Measurements from ENCODE around the gene KIF16B.

Gene KIF16B

DNA sequence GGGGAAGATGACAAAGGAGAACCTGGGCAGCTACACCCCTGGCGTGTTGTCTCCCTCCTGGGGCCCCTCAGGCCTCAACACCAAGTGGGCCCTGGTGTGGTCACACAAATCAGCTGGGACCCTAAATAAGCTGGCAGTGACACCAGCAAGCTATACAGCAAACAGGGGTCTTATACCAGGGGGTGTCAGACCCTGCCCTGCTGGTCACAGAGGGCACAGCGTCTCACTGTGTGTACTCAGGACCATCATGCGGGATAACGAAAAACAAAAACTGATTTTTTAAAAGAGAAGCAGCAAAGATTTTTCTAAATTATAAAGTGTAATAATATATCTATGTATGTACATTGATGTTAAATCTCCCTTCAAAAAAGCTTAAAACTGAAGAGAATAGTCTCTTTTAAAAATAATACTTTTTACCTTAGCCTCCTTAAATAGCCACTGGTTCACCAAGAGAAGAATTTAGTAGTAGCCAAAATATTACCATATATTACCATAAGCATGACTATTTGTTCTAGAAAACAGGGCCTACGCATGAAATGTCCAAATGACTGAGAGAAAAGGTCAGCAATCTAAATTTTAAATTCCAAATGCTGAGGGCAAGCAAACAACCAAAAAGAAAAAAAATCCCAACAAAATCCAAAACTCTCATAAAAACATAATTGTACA, 220.4 kb downstream of the KIF16B start:
- no peak overlapping the region for H3K27ac ChIP-seq (ENCODE audit: low read depth, low read length)
- H3K4me1 ChIP-seq (ENCODE audit: control insufficient read depth, insufficient read depth, low read length), result peaks cover 2% of the 10 kb centered on the region; the same call in 1 of the 2 replicates
- H3K36me3 ChIP-seq (ENCODE audit: control insufficient read depth, insufficient read depth, low read length), result no peaks in the 10 kb centered on the region
- H3K4me3 ChIP-seq (ENCODE audit: low read depth, low read length), result no peak overlapping the region
- H3K9me3 ChIP-seq (ENCODE audit: control insufficient read depth, insufficient read depth, low read length), result no peaks in the 10 kb centered on the region
- no peaks in the 10 kb centered on the region for H3K27me3 ChIP-seq (ENCODE audit: control insufficient read depth, insufficient read depth, low read length)
- H3K9ac ChIP-seq (ENCODE audit: low read depth, low read length), result no peak overlapping the region

DNA sequence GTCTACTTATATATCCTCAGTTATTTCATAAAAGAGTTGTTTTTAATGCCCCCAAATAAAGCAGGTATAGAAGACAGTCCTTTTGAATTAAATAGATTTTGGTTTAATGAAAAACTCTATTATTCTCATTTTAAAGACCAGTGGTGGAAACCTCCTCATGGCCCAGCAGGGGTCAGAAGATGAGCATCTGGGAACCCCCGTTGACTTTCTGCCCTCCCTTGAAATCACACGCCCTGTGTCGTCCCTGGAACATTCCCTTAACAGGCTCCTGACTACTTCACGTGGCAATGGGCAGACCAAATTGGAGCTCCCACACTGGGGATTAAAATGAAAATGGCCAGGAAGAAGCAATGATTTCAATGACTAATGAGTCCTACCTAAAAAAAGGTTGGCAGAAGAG, 220.9 kb downstream of the KIF16B start:
- Histone ChIP-seq H3K27ac (ENCODE audit: low read depth, low read length) (no peak overlapping the region), H3K9ac (ENCODE audit: low read depth, low read length) (no peak overlapping the region), H3K4me1 (ENCODE audit: control insufficient read depth, insufficient read depth, low read length) (peaks cover 2% of the 10 kb centered on the region; the same call in 1 of the 2 replicates), H3K27me3 (ENCODE audit: control insufficient read depth, insufficient read depth, low read length) (no peaks in the 10 kb centered on the region), H3K36me3 (ENCODE audit: control insufficient read depth, insufficient read depth, low read length) (no peaks in the 10 kb centered on the region), H3K9me3 (ENCODE audit: control insufficient read depth, insufficient read depth, low read length) (no peaks in the 10 kb centered on the region), H3K4me3 (ENCODE audit: low read depth, low read length) (no peak overlapping the region)

DNA sequence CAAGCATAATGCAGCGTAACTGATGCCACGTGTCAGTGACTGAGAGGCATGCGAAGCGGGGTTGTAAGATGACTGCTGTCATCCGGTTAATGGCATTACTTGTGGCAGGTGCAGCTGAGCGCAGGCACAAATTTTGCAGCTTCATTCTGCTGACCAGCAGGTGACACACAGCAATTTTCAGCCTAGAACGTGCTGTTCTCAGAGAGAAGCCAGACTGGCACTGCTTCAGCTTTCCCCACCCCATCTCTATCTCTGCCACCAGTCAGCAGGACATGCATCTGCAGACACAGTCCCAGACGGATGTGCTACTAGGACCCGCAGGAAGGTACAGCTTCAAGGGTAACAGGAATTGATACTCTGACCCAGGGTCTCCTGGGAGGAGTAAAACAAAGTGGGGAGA, 221.8 kb downstream of the KIF16B start:
- Histone ChIP-seq H3K9ac (ENCODE audit: low read depth, low read length) (no peak overlapping the region), H3K36me3 (ENCODE audit: control insufficient read depth, insufficient read depth, low read length) (no peaks in the 10 kb centered on the region), H3K4me1 (ENCODE audit: control insufficient read depth, insufficient read depth, low read length) (peaks cover 2% of the 10 kb centered on the region; the same call in 1 of the 2 replicates), H3K27me3 (ENCODE audit: control insufficient read depth, insufficient read depth, low read length) (no peaks in the 10 kb centered on the region), H3K27ac (ENCODE audit: low read depth, low read length) (no peak overlapping the region), H3K4me3 (ENCODE audit: low read depth, low read length) (no peak overlapping the region), H3K9me3 (ENCODE audit: control insufficient read depth, insufficient read depth, low read length) (no peaks in the 10 kb centered on the region)

DNA sequence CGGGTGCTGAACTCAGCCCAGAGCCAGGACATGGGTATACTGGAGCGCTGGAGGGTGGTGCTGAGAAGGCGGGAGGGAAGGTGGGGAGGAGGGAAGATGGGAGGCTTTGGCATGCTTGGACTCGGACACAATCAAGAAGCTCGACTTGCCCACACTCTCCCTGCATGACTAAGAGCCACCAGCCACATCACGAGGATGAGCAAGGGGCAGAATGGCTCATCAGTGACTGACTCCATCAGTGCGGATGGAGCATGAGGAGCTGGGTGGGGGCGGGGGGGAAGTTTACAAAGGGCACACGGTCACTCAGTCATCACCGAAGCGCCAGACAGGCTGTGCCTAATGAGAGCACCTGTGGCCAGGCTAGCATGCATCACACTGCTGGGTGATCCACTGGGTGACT, 222.8 kb downstream of the KIF16B start:
- Histone ChIP-seq H3K27ac (ENCODE audit: low read depth, low read length) (no peak overlapping the region), H3K36me3 (ENCODE audit: control insufficient read depth, insufficient read depth, low read length) (no peaks in the 10 kb centered on the region), H3K9ac (ENCODE audit: low read depth, low read length) (no peak overlapping the region), H3K4me1 (ENCODE audit: control insufficient read depth, insufficient read depth, low read length) (peaks cover 2% of the 10 kb centered on the region; the same call in 1 of the 2 replicates), H3K9me3 (ENCODE audit: control insufficient read depth, insufficient read depth, low read length) (no peaks in the 10 kb centered on the region), H3K27me3 (ENCODE audit: control insufficient read depth, insufficient read depth, low read length) (no peaks in the 10 kb centered on the region), H3K4me3 (ENCODE audit: low read depth, low read length) (no peak overlapping the region)

DNA sequence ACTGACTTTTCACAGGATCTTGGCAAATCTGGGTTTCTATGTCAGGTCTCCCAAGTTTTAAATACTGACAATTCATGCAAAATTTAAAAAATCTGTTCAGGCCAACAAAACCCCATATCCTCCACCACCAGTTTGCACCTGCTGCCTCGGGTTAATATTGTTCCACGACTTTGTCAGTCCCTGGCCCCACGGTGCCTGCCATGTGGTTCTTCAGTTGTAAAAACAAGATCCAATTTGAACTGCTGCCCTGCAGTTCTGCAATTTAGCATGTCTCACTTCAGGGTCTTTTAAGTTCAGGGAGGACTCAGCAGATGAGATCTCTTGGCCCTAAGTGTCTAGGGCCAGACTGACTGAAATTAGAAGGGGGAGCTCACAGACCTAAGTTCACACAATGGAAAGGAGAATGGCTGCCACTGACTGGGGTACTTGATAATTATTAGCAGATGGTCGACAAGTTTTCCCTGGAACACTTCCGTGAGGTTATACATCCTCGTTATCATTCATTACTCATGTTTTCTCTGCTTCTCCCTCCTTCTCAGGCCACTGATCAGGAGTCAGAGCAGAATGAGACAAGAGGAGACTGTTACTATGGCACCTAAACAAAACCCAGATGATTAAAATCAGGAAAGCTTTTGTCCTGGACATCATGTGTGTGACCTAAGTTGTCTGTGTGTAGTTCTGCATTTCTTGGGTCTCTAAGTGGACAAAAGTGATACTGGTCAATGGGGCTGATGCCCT, 223.6 kb downstream of the KIF16B start:
- Histone ChIP-seq H3K9ac (ENCODE audit: low read depth, low read length) (no peak overlapping the region), H3K9me3 (ENCODE audit: control insufficient read depth, insufficient read depth, low read length) (no peaks in the 10 kb centered on the region)

DNA sequence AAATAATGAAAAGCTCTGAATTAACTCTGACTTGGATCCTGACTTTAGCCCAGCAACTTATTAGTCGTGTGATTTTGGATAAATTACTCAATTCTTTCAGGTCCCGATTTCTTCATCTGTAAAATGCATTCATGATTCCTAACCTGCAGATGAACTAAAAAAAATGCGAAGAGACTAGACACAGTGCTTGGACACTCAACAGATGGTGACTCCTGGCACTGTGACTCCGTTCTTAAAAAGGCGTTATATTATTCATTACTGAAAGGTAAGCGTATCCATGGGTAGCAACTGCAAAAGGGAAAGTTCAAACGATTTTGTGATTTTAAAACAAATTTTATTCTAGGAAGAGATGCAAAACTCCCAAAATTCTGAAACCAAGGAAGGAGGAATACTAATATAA, 226.3 kb downstream of the KIF16B start:
- Histone ChIP-seq H3K4me3 (ENCODE audit: low read depth, low read length) (no peak overlapping the region), H3K27ac (ENCODE audit: low read depth, low read length) (no peak overlapping the region), H3K27me3 (ENCODE audit: control insufficient read depth, insufficient read depth, low read length) (no peaks in the 10 kb centered on the region), H3K4me1 (ENCODE audit: control insufficient read depth, insufficient read depth, low read length) (no peaks in the 10 kb centered on the region), H3K36me3 (ENCODE audit: control insufficient read depth, insufficient read depth, low read length) (no peaks in the 10 kb centered on the region), H3K9ac (ENCODE audit: low read depth, low read length) (no peak overlapping the region), H3K9me3 (ENCODE audit: control insufficient read depth, insufficient read depth, low read length) (no peaks in the 10 kb centered on the region)

More for the DNA sequence above, 223.6 kb downstream of the KIF16B start:
- Histone ChIP-seq H3K27ac (ENCODE audit: low read depth, low read length) (no peak overlapping the region), H3K27me3 (ENCODE audit: control insufficient read depth, insufficient read depth, low read length) (no peaks in the 10 kb centered on the region), H3K4me3 (ENCODE audit: low read depth, low read length) (no peak overlapping the region), H3K36me3 (ENCODE audit: control insufficient read depth, insufficient read depth, low read length) (no peaks in the 10 kb centered on the region), H3K4me1 (ENCODE audit: control insufficient read depth, insufficient read depth, low read length) (peaks cover 2% of the 10 kb centered on the region; the same call in 1 of the 2 replicates)

DNA sequence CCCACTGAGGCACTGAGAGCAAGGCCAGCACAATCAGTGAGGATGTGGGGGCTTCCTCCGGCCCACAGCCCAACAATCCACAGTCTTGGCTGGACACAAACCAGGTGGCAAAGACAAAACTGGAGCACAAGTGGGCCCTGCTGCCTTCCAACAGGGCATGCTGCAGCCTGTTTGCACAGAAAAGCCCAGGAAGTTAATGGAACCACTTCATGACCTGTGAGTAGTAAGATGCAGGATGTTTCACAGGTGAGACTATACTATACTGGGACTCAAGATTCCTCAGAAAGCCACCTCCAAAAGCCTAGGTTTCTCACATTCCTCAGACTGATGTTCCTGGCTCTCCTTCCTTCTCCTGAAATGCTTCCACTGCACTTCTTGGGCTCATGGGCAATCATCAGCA, 235.5 kb downstream of the KIF16B start:
- Histone ChIP-seq H3K4me3 (ENCODE audit: low read depth, low read length) (no peak overlapping the region), H3K36me3 (ENCODE audit: control insufficient read depth, insufficient read depth, low read length) (no peaks in the 10 kb centered on the region), H3K9me3 (ENCODE audit: control insufficient read depth, insufficient read depth, low read length) (no peaks in the 10 kb centered on the region), H3K4me1 (ENCODE audit: control insufficient read depth, insufficient read depth, low read length) (no peaks in the 10 kb centered on the region), H3K27me3 (ENCODE audit: control insufficient read depth, insufficient read depth, low read length) (no peaks in the 10 kb centered on the region), H3K27ac (ENCODE audit: low read depth, low read length) (no peak overlapping the region), H3K9ac (ENCODE audit: low read depth, low read length) (no peak overlapping the region)

DNA sequence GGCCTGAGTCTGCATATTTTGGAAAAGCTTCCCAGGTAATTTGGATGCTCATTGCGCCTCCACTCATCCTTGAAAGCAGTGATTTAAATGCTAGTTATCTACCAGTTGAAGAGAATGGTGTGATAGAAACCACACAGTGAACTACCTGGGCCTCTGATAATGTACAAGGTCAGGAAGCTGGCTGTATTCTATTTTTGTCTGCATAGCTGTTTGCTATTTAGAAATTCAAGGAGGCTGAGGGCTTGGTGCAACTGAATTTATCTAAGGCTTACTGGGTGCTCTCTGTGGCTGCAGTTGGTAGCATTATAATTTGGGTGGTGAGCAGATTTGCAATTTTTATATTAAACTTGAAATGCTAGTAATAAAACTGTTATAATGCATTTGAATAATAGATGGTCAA, 245.6 kb downstream of the KIF16B start:
- Histone ChIP-seq H3K9me3 (ENCODE audit: control insufficient read depth, insufficient read depth, low read length) (no peaks in the 10 kb centered on the region), H3K27me3 (ENCODE audit: control insufficient read depth, insufficient read depth, low read length) (no peaks in the 10 kb centered on the region), H3K36me3 (ENCODE audit: control insufficient read depth, insufficient read depth, low read length) (no peaks in the 10 kb centered on the region), H3K9ac (ENCODE audit: low read depth, low read length) (no peak overlapping the region), H3K4me3 (ENCODE audit: low read depth, low read length) (no peak overlapping the region), H3K4me1 (ENCODE audit: control insufficient read depth, insufficient read depth, low read length) (no peaks in the 10 kb centered on the region), H3K27ac (ENCODE audit: low read depth, low read length) (no peak overlapping the region)

DNA sequence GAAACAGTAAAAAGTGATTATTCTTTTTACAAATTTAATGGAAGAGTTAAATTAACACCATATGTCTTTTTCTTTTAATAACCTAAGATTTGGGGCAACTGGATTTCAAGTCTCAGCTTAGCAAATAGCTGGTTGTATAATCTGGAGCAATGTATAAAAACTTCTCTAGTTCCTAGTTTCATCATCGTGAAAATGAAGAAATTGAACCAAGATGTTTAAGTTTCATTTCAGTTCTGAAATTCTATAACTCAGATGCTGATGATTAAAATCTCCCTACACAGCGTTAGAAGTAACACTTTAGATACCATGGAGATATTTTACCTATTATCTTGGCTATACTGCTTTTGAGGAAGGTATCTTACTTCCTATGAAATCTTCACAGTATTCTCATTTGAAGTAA, 252.0 kb downstream of the KIF16B start:
- Histone ChIP-seq H3K27ac (ENCODE audit: low read depth, low read length) (no peak overlapping the region), H3K4me1 (ENCODE audit: control insufficient read depth, insufficient read depth, low read length) (no peaks in the 10 kb centered on the region), H3K9me3 (ENCODE audit: control insufficient read depth, insufficient read depth, low read length) (no peaks in the 10 kb centered on the region), H3K36me3 (ENCODE audit: control insufficient read depth, insufficient read depth, low read length) (no peaks in the 10 kb centered on the region), H3K4me3 (ENCODE audit: low read depth, low read length) (no peak overlapping the region), H3K9ac (ENCODE audit: low read depth, low read length) (no peak overlapping the region), H3K27me3 (ENCODE audit: control insufficient read depth, insufficient read depth, low read length) (no peaks in the 10 kb centered on the region)

DNA sequence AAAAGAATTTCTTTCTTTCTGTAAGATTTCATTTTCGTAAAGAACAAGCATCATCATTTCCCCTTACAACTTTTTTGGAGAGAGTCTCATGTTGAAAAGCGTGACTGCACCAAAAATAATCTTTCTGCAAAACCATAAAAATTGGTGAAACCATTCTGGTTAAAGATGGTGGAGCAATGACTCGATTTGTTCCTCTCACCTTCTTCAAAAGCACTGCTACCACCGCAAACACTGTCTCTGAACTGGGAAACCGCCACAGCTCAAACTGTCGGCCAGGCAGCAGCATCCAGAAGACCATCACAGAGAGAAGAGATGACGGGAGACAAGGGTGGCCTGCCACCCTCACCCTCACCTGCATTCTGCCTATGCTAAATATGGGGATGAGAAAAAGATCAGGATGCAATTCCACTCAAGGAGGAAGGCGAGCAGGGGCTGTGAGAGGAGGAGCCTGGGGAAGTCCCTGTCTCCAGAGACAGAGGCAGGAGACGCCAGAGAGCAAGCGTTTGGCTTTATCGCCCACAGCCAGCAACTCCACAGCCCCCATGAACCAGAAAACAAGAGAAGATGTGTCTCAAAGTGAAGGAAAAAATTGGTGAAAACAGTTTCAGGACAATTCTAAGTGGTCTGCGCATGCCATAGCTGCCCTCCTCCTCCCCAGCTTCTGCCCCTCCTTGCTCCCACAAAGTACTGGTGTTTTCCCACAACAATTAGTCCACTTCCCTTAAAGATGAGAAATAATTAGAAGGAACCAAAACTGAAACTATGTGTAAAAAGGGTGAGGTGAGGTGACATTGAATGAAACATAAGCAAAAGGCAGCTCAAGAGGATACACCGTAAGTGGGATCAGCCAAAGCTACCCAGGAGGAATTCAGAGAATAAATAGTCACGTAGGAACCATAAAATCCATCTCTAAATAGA, 255.5 kb downstream of the KIF16B start:
- H3K27ac ChIP-seq (ENCODE audit: low read depth, low read length), result no peak overlapping the region
- H3K9me3 ChIP-seq (ENCODE audit: control insufficient read depth, insufficient read depth, low read length), result no peaks in the 10 kb centered on the region
- no peaks in the 10 kb centered on the region for H3K4me1 ChIP-seq (ENCODE audit: control insufficient read depth, insufficient read depth, low read length)
- no peak overlapping the region for H3K9ac ChIP-seq (ENCODE audit: low read depth, low read length)
- no peaks in the 10 kb centered on the region for H3K27me3 ChIP-seq (ENCODE audit: control insufficient read depth, insufficient read depth, low read length)
- no peak overlapping the region for H3K4me3 ChIP-seq (ENCODE audit: low read depth, low read length)
- H3K36me3 ChIP-seq (ENCODE audit: control insufficient read depth, insufficient read depth, low read length), result no peaks in the 10 kb centered on the region
